Measurements from ENCODE around the gene AMIGO2.

AMIGO2 gene

DNA sequence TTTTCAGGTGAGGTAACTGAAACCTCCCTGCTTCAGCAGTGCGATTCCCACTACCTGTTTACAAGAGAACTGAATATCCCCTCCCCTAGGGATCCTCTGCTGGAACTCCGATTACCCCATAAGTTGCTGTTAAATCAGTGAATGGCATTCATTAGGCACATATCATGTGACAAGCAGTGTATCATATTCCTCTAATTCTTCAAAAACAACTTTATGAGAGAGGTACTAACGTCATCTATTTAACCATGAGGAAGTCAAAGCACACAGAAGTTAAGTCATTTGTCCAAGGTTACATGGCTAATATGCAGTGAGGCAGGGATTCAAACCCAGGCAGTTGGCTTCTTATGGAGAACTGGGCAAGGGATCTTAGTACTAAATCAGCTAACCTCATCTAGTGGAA lies 44.3 kb downstream of the AMIGO2 start (continued):
- TF ChIP-seq, protein P1, sequence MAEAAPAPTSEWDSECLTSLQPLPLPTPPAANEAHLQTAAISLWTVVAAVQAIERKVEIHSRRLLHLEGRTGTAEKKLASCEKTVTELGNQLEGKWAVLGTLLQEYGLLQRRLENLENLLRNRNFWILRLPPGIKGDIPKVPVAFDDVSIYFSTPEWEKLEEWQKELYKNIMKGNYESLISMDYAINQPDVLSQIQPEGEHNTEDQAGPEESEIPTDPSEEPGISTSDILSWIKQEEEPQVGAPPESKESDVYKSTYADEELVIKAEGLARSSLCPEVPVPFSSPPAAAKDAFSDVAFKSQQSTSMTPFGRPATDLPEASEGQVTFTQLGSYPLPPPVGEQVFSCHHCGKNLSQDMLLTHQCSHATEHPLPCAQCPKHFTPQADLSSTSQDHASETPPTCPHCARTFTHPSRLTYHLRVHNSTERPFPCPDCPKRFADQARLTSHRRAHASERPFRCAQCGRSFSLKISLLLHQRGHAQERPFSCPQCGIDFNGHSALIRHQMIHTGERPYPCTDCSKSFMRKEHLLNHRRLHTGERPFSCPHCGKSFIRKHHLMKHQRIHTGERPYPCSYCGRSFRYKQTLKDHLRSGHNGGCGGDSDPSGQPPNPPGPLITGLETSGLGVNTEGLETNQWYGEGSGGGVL (tag by site-specific recombination; IDR thresholded peaks at IDR 0.05) = no peak
- 0 out of 2 replicates have a peak, but pooled peaks have one; percentile 33 for TF ChIP-seq ZBTB17 (tag by site-specific recombination; IDR thresholded peaks at IDR 0.05)
- TF ChIP-seq HOXD13 (CRISPR knock-in tag; IDR thresholded peaks at IDR 0.05; ENCODE audit: borderline replicate concordance) = no peak
- TF ChIP-seq ZNF629 (tag by site-specific recombination; IDR thresholded peaks at IDR 0.05) = peak; percentile 91
- TF ChIP-seq, protein P2, sequence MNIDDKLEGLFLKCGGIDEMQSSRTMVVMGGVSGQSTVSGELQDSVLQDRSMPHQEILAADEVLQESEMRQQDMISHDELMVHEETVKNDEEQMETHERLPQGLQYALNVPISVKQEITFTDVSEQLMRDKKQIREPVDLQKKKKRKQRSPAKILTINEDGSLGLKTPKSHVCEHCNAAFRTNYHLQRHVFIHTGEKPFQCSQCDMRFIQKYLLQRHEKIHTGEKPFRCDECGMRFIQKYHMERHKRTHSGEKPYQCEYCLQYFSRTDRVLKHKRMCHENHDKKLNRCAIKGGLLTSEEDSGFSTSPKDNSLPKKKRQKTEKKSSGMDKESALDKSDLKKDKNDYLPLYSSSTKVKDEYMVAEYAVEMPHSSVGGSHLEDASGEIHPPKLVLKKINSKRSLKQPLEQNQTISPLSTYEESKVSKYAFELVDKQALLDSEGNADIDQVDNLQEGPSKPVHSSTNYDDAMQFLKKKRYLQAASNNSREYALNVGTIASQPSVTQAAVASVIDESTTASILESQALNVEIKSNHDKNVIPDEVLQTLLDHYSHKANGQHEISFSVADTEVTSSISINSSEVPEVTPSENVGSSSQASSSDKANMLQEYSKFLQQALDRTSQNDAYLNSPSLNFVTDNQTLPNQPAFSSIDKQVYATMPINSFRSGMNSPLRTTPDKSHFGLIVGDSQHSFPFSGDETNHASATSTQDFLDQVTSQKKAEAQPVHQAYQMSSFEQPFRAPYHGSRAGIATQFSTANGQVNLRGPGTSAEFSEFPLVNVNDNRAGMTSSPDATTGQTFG (tag by site-specific recombination; IDR thresholded peaks at IDR 0.05; ENCODE audit: borderline replicate concordance) = no peak
- TF ChIP-seq SP2 (tag by site-specific recombination; IDR thresholded peaks at IDR 0.05) = no peak
- TF ChIP-seq, protein P3, sequence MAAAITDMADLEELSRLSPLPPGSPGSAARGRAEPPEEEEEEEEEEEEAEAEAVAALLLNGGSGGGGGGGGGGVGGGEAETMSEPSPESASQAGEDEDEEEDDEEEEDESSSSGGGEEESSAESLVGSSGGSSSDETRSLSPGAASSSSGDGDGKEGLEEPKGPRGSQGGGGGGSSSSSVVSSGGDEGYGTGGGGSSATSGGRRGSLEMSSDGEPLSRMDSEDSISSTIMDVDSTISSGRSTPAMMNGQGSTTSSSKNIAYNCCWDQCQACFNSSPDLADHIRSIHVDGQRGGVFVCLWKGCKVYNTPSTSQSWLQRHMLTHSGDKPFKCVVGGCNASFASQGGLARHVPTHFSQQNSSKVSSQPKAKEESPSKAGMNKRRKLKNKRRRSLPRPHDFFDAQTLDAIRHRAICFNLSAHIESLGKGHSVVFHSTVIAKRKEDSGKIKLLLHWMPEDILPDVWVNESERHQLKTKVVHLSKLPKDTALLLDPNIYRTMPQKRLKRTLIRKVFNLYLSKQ (tag by site-specific recombination; IDR thresholded peaks at IDR 0.05; ENCODE audit: borderline replicate concordance) = no peak
- no peak for TF ChIP-seq ZNF510 (tag by site-specific recombination; IDR thresholded peaks at IDR 0.05; ENCODE audit: insufficient replicate concordance)
- TF ChIP-seq BCL11B (tag by site-specific recombination; IDR thresholded peaks at IDR 0.05; ENCODE audit: low read depth) = no peak
- TF ChIP-seq, protein P4, sequence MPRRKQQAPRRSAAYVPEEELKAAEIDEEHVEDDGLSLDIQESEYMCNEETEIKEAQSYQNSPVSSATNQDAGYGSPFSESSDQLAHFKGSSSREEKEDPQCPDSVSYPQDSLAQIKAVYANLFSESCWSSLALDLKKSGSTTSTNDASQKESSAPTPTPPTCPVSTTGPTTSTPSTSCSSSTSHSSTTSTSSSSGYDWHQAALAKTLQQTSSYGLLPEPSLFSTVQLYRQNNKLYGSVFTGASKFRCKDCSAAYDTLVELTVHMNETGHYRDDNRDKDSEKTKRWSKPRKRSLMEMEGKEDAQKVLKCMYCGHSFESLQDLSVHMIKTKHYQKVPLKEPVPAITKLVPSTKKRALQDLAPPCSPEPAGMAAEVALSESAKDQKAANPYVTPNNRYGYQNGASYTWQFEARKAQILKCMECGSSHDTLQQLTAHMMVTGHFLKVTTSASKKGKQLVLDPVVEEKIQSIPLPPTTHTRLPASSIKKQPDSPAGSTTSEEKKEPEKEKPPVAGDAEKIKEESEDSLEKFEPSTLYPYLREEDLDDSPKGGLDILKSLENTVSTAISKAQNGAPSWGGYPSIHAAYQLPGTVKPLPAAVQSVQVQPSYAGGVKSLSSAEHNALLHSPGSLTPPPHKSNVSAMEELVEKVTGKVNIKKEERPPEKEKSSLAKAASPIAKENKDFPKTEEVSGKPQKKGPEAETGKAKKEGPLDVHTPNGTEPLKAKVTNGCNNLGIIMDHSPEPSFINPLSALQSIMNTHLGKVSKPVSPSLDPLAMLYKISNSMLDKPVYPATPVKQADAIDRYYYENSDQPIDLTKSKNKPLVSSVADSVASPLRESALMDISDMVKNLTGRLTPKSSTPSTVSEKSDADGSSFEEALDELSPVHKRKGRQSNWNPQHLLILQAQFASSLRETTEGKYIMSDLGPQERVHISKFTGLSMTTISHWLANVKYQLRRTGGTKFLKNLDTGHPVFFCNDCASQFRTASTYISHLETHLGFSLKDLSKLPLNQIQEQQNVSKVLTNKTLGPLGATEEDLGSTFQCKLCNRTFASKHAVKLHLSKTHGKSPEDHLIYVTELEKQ (tag by site-specific recombination; IDR thresholded peaks at IDR 0.05; ENCODE audit: borderline replicate concordance) = peak; percentile 34; the same call in 1 of the 2 replicates
- TF ChIP-seq ZNF776 (tag by site-specific recombination; IDR thresholded peaks at IDR 0.05; ENCODE audit: borderline replicate concordance) = no peak
- no peak for TF ChIP-seq ZNF561 (tag by site-specific recombination; IDR thresholded peaks at IDR 0.05; ENCODE audit: borderline replicate concordance)
- no peak for TF ChIP-seq ZNF426 (tag by site-specific recombination; IDR thresholded peaks at IDR 0.05)
- no peak for TF ChIP-seq PRDM1 (tag by site-specific recombination; IDR thresholded peaks at IDR 0.05)
- TF ChIP-seq, protein P5, sequence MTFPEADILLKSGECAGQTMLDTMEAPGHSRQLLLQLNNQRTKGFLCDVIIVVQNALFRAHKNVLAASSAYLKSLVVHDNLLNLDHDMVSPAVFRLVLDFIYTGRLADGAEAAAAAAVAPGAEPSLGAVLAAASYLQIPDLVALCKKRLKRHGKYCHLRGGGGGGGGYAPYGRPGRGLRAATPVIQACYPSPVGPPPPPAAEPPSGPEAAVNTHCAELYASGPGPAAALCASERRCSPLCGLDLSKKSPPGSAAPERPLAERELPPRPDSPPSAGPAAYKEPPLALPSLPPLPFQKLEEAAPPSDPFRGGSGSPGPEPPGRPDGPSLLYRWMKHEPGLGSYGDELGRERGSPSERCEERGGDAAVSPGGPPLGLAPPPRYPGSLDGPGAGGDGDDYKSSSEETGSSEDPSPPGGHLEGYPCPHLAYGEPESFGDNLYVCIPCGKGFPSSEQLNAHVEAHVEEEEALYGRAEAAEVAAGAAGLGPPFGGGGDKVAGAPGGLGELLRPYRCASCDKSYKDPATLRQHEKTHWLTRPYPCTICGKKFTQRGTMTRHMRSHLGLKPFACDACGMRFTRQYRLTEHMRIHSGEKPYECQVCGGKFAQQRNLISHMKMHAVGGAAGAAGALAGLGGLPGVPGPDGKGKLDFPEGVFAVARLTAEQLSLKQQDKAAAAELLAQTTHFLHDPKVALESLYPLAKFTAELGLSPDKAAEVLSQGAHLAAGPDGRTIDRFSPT (tag by site-specific recombination; IDR thresholded peaks at IDR 0.05) = peak; percentile 14; the same call in 1 of the 2 replicates
- no peak for TF ChIP-seq ZBTB1 (tag by site-specific recombination; IDR thresholded peaks at IDR 0.05)
- 0 out of 2 replicates have a peak, but pooled peaks have one; percentile 59 for TF ChIP-seq ZNF24 (tag by site-specific recombination; IDR thresholded peaks at IDR 0.05)
- TF ChIP-seq ZNF211 (tag by site-specific recombination; IDR thresholded peaks at IDR 0.05; ENCODE audit: low read depth) = no peak
- no peak for TF ChIP-seq ZNF16 (tag by site-specific recombination; IDR thresholded peaks at IDR 0.05; ENCODE audit: low read depth)
- TF ChIP-seq ZNF792 (tag by site-specific recombination; IDR thresholded peaks at IDR 0.05) = no peak
- no peak for TF ChIP-seq ZNF223 (tag by site-specific recombination; IDR thresholded peaks at IDR 0.05)
- TF ChIP-seq, protein P6, sequence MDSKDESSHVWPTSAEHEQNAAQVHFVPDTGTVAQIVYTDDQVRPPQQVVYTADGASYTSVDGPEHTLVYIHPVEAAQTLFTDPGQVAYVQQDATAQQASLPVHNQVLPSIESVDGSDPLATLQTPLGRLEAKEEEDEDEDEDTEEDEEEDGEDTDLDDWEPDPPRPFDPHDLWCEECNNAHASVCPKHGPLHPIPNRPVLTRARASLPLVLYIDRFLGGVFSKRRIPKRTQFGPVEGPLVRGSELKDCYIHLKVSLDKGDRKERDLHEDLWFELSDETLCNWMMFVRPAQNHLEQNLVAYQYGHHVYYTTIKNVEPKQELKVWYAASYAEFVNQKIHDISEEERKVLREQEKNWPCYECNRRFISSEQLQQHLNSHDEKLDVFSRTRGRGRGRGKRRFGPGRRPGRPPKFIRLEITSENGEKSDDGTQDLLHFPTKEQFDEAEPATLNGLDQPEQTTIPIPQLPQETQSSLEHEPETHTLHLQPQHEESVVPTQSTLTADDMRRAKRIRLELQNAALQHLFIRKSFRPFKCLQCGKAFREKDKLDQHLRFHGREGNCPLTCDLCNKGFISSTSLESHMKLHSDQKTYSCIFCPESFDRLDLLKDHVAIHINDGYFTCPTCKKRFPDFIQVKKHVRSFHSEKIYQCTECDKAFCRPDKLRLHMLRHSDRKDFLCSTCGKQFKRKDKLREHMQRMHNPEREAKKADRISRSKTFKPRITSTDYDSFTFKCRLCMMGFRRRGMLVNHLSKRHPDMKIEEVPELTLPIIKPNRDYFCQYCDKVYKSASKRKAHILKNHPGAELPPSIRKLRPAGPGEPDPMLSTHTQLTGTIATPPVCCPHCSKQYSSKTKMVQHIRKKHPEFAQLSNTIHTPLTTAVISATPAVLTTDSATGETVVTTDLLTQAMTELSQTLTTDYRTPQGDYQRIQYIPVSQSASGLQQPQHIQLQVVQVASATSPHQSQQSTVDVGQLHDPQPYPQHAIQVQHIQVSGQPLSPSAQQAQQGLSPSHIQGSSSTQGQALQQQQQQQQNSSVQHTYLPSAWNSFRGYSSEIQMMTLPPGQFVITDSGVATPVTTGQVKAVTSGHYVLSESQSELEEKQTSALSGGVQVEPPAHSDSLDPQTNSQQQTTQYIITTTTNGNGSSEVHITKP (tag by site-specific recombination; IDR thresholded peaks at IDR 0.05) = no peak; the same call in 1 of the 2 replicates
- no peak for TF ChIP-seq YY2 (tag by site-specific recombination; IDR thresholded peaks at IDR 0.05)

Data from HEK293 (cell line).